Adrenal gland (tissue), 5 donors: ENCODE results near the gene PMAIP1.

Source experiments
- POLR2A ChIP-seq, 2 donors: fragments of 450-650 bp; IDR thresholded peaks; one replicate each; pipeline ENCODE4 v1.6.1; 2017; ENCODE audit warnings: antibody characterized with exemption in 2 of 2, mild to moderate bottlenecking in 2 of 2, moderate library complexity in 1 of 2
- TF ChIP-seq, protein P1 (sequence below), 6 experiments: fragments of 450-650 bp in 4 of 6; fragments of 200-600 bp in 2 of 6; sonication (generic) in 1 of 6; IDR thresholded peaks; 1 replicate in 5 of 6; 2 replicates in 1 of 6; pipeline versions ENCODE4 v1.5.1 to v1.8.0; 2016 to 2021; ENCODE audit warnings: antibody characterized with exemption in 6 of 6, mild to moderate bottlenecking in 2 of 6, moderate library complexity in 1 of 6
- donor health status: DM: no; HTN: no; CAD: no.

DNA sequence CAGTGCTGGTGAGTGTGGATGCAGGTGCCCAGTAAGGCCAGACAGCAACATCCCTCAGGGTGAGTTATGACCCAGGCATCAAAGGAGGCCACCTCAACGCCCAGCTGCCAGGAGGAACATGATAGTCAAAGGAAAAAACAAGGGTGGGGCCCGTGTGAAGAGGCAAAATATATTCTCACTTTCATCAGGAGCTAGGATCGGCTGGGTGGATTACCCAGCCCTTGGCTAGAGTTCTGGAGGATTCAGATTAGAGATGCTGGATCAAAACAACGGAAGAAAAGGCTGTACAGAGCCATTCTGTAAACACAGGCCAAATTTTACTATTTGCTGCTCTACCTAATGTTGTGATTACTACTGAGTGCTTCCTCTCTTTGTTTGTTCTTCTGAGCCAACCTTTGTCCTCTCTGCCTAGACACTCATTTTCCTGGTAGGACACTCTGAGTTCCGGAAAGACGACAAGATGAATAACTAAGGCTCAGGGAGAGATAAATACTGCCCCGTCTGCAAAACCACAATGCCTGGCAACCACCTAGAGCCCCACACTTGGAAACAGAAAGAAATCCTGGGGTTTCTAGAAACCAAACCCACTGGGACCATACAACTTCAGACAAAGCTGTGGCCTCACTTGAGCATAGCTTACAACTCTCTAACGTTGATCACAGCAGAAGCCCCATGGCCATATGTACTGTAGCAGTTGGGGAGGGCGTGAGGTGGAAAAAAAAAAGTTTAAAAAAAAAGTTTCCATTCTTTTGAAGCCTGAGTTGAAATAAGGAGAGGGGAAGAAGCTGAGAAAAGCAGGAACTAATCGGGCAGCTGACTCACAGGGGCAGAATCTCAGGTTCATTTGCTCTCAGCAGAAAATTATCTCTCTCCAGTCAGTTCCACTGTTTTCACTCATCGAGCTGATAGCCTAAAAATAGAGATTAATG lies 17.8 kb upstream of the PMAIP1 start:
- TF ChIP-seq, protein P1, sequence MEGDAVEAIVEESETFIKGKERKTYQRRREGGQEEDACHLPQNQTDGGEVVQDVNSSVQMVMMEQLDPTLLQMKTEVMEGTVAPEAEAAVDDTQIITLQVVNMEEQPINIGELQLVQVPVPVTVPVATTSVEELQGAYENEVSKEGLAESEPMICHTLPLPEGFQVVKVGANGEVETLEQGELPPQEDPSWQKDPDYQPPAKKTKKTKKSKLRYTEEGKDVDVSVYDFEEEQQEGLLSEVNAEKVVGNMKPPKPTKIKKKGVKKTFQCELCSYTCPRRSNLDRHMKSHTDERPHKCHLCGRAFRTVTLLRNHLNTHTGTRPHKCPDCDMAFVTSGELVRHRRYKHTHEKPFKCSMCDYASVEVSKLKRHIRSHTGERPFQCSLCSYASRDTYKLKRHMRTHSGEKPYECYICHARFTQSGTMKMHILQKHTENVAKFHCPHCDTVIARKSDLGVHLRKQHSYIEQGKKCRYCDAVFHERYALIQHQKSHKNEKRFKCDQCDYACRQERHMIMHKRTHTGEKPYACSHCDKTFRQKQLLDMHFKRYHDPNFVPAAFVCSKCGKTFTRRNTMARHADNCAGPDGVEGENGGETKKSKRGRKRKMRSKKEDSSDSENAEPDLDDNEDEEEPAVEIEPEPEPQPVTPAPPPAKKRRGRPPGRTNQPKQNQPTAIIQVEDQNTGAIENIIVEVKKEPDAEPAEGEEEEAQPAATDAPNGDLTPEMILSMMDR (IDR thresholded peaks at IDR 0.05), result no peak
- TF ChIP-seq POLR2A (IDR thresholded peaks at IDR 0.05), result no peak
